ENCODE results near the gene ZSCAN20. TPM values are rescaled to one million over a fixed set of nuclear protein-coding genes. Genes with fewer than 3 reads are reported as not detected.

Gene ZSCAN20
- total and polyA plus RNA-seq, 2 of the 4 experiments (the other 2 are of a cell fraction), result 2.1 to 11.1 TPM

- H4K8ac ChIP-seq (ENCODE audit: low read depth in 2 of 2, low read length in 2 of 2), result no peak overlapping the region
- H3K56ac ChIP-seq (ENCODE audit: extremely low read depth, insufficient read depth, low read length), result no peak overlapping the region
- ChIA-PET POLR2A (ENCODE audit: unreplicated experiment) (no interaction called here), CTCF (interaction anchor here (1.2 kb wide), 1 partner anchor 13 kb away, joined by 4 read pairs; no protein-coding TSS in a partner anchor)
- H2BK20ac ChIP-seq (ENCODE audit: low read depth, low read length), result no peak overlapping the region
- H3K27ac ChIP-seq (ENCODE audit: insufficient read depth, low read length), result no peak overlapping the region
- H3K9me1 ChIP-seq (ENCODE audit: insufficient read depth, low read length), result 0 out of 2 replicates have a peak, but pooled peaks cover 3% of the 10 kb centered on the region
- H2BK5ac ChIP-seq (ENCODE audit: low read depth, low read length, poor library complexity, severe bottlenecking), result peak overlapping the region; percentile 15
- intact Hi-C loops (cut with micrococcal nuclease), result no loop called here
- DNase-seq, result peak; percentile 31
- no peaks in the 10 kb centered on the region for H3K36me3 ChIP-seq (ENCODE audit: control insufficient read depth, insufficient read depth, low read length)
- no peak overlapping the region for H3K4ac ChIP-seq (ENCODE audit: low read depth, low read length)
- H3K18ac ChIP-seq (ENCODE audit: low read depth, low read length), result no peak overlapping the region
- no peak overlapping the region for H3K14ac ChIP-seq (replicated peaks; ENCODE audit: low read depth, low read length)
- peak; percentile 46; the same call in 1 of the 2 replicates for ATAC-seq (ENCODE audit: low read depth)
- WGBS, 2 experiments (ENCODE audit: extremely low coverage in 2 of 2, insufficient read length in 1 of 2), result no CpG with 5 or more reads among the region's 2 CpGs
- no TSS peak for BruUV-seq (replicated peaks)
- in situ Hi-C loops (cut with MboI; ENCODE audit: low sequenced_read_pairs), result no loop called here
- no peaks in the 10 kb centered on the region for H3K9me3 ChIP-seq (ENCODE audit: control insufficient read depth, insufficient read depth, low read length)
- no peak for TF ChIP-seq CTCF (conservative IDR thresholded peaks at IDR 0.05; ENCODE audit: low read depth, low read length)
- TF ChIP-seq RFX5 (IDR thresholded peaks at IDR 0.05; ENCODE audit: low read depth, low read length), result no peak
- TF ChIP-seq USF2 (IDR thresholded peaks at IDR 0.05; ENCODE audit: low read depth, low read length), result no peak
- peaks cover 11 to 33% of the 10 kb centered on the region in 2 experiments for H3K79me1 ChIP-seq (ENCODE audit: low read depth in 1 of 2, low read length in 2 of 2)
- no peak overlapping the region for H2AFZ ChIP-seq (replicated peaks; ENCODE audit: low read length, poor library complexity)
- no peak overlapping the region for H3K9ac ChIP-seq (ENCODE audit: low read depth, low read length)
- H3K27me3 ChIP-seq (ENCODE audit: control insufficient read depth, insufficient read depth, low read length), result no peaks in the 10 kb centered on the region
- no peak overlapping the region for H3K4me3 ChIP-seq (ENCODE audit: insufficient read depth, low read depth, low read length)
- H2BK15ac ChIP-seq (ENCODE audit: low read depth, low read length), result no peak overlapping the region
- no peak overlapping the region for H2AK9ac ChIP-seq (replicated peaks; ENCODE audit: low read depth, low read length, poor library complexity)
- no peaks in the 10 kb centered on the region for H4K20me1 ChIP-seq (ENCODE audit: insufficient read depth, low read length)
- no peak overlapping the region for H3K23ac ChIP-seq (ENCODE audit: low read depth, low read length)
- H3K4me2 ChIP-seq (ENCODE audit: low read depth, low read length), result no peak overlapping the region; the same call in 1 of the 2 replicates
- H2AK5ac ChIP-seq (ENCODE audit: low read depth, low read length), result no peak overlapping the region
- no peak overlapping the region for H4K5ac ChIP-seq (ENCODE audit: low read depth, low read length)
- dilution Hi-C loops (cut with HindIII; ENCODE audit: low sequenced_read_pairs, unreplicated experiment), result no loop called here
- no peak overlapping the region for H4K91ac ChIP-seq (ENCODE audit: insufficient read depth, low read depth, low read length)
- H3K4me1 ChIP-seq (ENCODE audit: control insufficient read depth, insufficient read depth, low read length), result peaks cover 2% of the 10 kb centered on the region
- no peak overlapping the region for H2BK120ac ChIP-seq (ENCODE audit: low read depth, low read length)
Measured at GRCh38 chr1:33424610-33425009, 47.8 kb upstream of the ZSCAN20 start.

Data from IMR-90 (cell line).